Thyroid gland (tissue), 4 donors: Measurements from ENCODE around the gene SCN8A. TPM values are rescaled to one million over a fixed set of nuclear protein-coding genes. Genes with fewer than 3 reads are reported as not detected.
"Not testable (repeated sequence)": the region's sequence is repeated elsewhere in the genome, so short reads cannot be mapped to it uniquely, and the experiment has no call there.

Experiments used
- DNase-seq, 2 donors: peaks; one replicate each; pipeline ENCODE4 v3.0.0-alpha.2; 2019
- H3K27ac ChIP-seq, 3 donors: fragments of 200-600 bp; sonication (generic); 1 replicate in 2 of 3; 2 replicates in 1 of 3; pipeline ENCODE4 v1.5.1; 2016 to 2019; ENCODE audit warnings: mild to moderate bottlenecking in 1 of 3, moderate library complexity in 1 of 3
- H3K27me3 ChIP-seq: fragments of 200-600 bp; sonication (generic); one replicate; pipeline ENCODE4 v1.5.1; 2019
- H3K36me3 ChIP-seq, 2 donors: fragments of 200-600 bp; sonication (generic); one replicate each; pipeline ENCODE4 v1.5.1; 2016 to 2019
- H3K4me1 ChIP-seq, 2 donors: fragments of 200-600 bp; sonication (generic); one replicate each; pipeline ENCODE4 v1.5.1; 2017 to 2019
- H3K4me3 ChIP-seq, 3 donors: fragments of 200-600 bp; sonication (generic); replicated peaks in 1 of 3; 1 replicate in 2 of 3; 2 replicates in 1 of 3; pipeline ENCODE4 v1.5.1; 2016; ENCODE audit warnings: mild to moderate bottlenecking in 1 of 3
- H3K9me3 ChIP-seq: fragments of 200-600 bp; sonication (generic); one replicate; pipeline ENCODE4 v1.5.1; 2017
- POLR2A ChIP-seq, 2 donors: fragments of 450-650 bp; IDR thresholded peaks; one replicate each; pipeline ENCODE4 v1.6.1; 2017; ENCODE audit warnings: antibody characterized with exemption in 2 of 2, mild to moderate bottlenecking in 2 of 2, moderate library complexity in 1 of 2
- WGBS, 2 donors: methylation state at CpG; one replicate each; pipeline ENCODE4 v1.1.5; 2017; 5-methylcytosine and 5-hydroxymethylcytosine counted together
- intact Hi-C: fragments of 100-400 bp; cut with DNase I; formaldehyde crosslinking; loops from one replicate; pipeline ENCODE4 v1.15.1; 2023
- total RNA-seq, 4 donors: library from RNA; depleted of rRNA; stranded (reverse); fragments of >200 nt; gene quantifications; one replicate each; pipeline ENCODE4 v1.2.3, GENCODE V29; 2016
- TF ChIP-seq, protein P1 (sequence below), 6 experiments: fragments of 200-600 bp in 3 of 6; fragments of 450-650 bp in 3 of 6; sonication (generic) in 3 of 6; IDR thresholded peaks; one replicate each; pipeline ENCODE4 v1.5.1; 2016 to 2019; ENCODE audit warnings: antibody characterized with exemption in 6 of 6, mild to moderate bottlenecking in 2 of 6, inconsistent platforms in 1 of 6, moderate library complexity in 1 of 6

The SCN8A gene
- total RNA-seq, 4 donors from 2014 or later, result 0.89 to 3.7 (median 1.3) TPM

DNA sequence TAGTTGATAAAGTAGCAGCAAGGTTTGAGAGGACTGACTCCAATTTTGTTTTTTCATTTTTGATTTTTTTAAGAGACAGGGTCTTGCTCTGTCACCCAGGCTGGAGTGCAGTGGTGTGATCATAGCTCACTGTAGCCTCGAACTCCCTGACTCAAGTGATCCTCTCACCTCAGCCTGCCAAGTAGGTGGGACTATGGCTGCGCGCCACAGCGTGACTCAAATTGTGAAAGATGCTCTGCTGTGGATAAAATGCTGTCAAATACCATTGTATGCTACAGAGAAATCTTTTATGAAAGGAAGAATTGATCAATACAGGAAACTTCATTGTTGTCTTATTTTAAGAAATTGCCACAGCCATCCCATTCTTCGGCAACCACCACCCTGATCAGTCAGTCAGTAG lies 48.3 kb downstream of the SCN8A start:
- WGBS, 2 donors, result 80 to 90% methylated on average over 5 of the region's 5 CpGs
- intact Hi-C loops, result no loop called here
- TF ChIP-seq, protein P1, sequence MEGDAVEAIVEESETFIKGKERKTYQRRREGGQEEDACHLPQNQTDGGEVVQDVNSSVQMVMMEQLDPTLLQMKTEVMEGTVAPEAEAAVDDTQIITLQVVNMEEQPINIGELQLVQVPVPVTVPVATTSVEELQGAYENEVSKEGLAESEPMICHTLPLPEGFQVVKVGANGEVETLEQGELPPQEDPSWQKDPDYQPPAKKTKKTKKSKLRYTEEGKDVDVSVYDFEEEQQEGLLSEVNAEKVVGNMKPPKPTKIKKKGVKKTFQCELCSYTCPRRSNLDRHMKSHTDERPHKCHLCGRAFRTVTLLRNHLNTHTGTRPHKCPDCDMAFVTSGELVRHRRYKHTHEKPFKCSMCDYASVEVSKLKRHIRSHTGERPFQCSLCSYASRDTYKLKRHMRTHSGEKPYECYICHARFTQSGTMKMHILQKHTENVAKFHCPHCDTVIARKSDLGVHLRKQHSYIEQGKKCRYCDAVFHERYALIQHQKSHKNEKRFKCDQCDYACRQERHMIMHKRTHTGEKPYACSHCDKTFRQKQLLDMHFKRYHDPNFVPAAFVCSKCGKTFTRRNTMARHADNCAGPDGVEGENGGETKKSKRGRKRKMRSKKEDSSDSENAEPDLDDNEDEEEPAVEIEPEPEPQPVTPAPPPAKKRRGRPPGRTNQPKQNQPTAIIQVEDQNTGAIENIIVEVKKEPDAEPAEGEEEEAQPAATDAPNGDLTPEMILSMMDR (IDR thresholded peaks at IDR 0.05), result no peak
- TF ChIP-seq POLR2A (IDR thresholded peaks at IDR 0.05), result no peak

DNA sequence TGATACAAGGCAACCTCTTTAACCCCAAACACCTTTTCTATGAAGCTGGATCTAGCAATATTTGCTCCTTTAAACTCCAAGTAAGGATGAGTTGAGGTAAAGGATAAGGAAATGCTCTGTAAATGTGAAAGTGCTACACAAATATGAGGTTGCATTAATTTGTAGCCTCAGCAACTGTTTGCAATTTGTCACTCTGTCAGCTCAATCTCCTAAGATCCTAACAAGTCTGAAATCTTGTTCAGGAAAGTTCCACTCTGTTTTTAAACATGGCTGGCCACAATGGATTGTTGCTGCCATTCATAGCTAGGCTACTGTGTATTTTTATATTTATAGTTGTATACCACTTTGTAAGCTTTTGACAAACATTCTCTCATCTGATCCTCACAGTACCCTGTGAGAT lies 51.3 kb downstream of the SCN8A start:
- no peak for DNase-seq
- no peaks in the 10 kb centered on the region for H3K4me1 ChIP-seq
- no peak overlapping the region for H3K4me3 ChIP-seq
- no peak overlapping the region for H3K27ac ChIP-seq
- H3K27me3 ChIP-seq, result no peaks in the 10 kb centered on the region
- H3K9me3 ChIP-seq, result no peaks in the 10 kb centered on the region
- intact Hi-C loops, result no loop called here
- H3K36me3 ChIP-seq, result no peaks in the 10 kb centered on the region
- TF ChIP-seq, protein P1 (IDR thresholded peaks at IDR 0.05), result no peak
- no peak for TF ChIP-seq POLR2A (IDR thresholded peaks at IDR 0.05)

More for the DNA sequence above, 48.3 kb downstream of the SCN8A start:
- H3K36me3 ChIP-seq, result no peaks in the 10 kb centered on the region
- H3K27me3 ChIP-seq, result no peaks in the 10 kb centered on the region
- no peaks in the 10 kb centered on the region for H3K9me3 ChIP-seq
- H3K4me1 ChIP-seq, result no peaks in the 10 kb centered on the region
- H3K4me3 ChIP-seq, result no peak overlapping the region
- no peak overlapping the region for H3K27ac ChIP-seq
- no peak for DNase-seq

DNA sequence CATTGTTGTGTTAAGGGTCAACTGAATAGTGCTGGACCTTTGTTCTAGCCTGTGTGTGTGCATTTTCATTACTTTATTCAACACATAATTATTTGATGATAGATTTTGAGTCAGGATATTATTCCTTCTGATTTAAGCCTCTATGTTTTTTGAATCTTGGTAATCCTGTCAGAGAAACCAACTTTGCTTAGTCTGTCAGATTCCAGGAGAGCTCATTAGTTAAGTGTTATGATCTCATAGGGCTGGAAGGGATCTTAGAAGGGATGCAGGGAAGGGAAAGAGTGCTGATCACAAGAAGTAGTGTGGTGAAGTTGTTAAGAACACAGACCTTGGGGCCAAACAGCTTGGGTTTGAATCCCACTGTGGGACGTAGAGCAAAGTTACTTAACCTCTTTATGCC lies 52.9 kb downstream of the SCN8A start:
- Histone ChIP-seq H3K27ac (no peak overlapping the region), H3K36me3 (no peaks in the 10 kb centered on the region), H3K4me3 (no peak overlapping the region), H3K27me3 (no peaks in the 10 kb centered on the region), H3K9me3 (no peaks in the 10 kb centered on the region), H3K4me1 (no peaks in the 10 kb centered on the region)
- intact Hi-C loops, result no loop called here
- no peak for DNase-seq
- TF ChIP-seq, protein P1 (IDR thresholded peaks at IDR 0.05), result no peak
- TF ChIP-seq POLR2A (IDR thresholded peaks at IDR 0.05), result no peak
- WGBS, 2 donors, result 80 to 89% methylated on average over 1 of the region's 1 CpG

DNA sequence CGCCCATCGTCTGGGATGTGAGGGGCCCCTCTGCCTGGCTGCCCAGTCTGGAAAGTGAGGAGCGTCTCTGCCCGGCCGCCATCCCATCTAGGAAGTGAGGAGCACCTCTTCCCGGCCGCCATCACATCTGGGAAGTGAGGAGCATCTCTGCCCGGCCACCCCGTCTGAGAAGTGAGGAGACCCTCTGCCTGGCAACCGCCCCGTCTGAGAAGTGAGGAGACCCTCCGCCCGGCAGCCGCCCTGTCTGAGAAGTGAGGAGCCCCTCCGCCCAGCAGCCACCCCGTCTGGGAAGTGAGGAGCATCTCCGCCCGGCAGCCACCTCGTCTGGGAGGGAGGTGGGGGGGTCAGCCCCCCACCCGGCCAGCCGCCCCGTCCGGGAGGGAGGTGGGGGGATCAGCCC lies 53.7 kb downstream of the SCN8A start:
- H3K9me3 ChIP-seq, intact Hi-C loops, H3K36me3 ChIP-seq, DNase-seq, H3K4me1 ChIP-seq, H3K27ac ChIP-seq, H3K27me3 ChIP-seq, H3K4me3 ChIP-seq: not testable (repeated sequence)
- 94% methylated on average over 8 of the region's 23 CpGs; no CpG with 5 or more reads in 1 of the 2 donors for WGBS, 2 donors

DNA sequence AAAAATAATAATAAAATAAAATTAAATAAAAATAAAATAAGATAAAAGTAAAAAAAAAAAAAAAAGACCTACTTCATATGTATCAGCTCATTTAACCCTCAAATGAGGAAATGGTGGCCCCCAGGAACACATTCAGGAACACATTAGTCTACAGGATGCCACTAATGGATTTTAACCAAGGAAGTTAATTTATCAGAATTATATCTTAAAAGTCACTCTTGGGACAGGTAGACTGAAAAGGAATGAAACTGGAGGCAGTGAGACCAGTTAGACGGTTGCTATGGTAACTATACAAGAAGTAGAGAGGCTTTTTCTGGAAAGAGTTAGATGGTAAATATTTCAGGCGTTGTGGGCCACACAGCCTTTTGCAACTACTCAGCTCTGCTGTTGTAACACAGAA lies 54.9 kb downstream of the SCN8A start:
- intact Hi-C loops, result no loop called here
- Histone ChIP-seq H3K4me3 (no peak overlapping the region), H3K4me1 (no peaks in the 10 kb centered on the region), H3K36me3 (no peaks in the 10 kb centered on the region), H3K27me3 (no peaks in the 10 kb centered on the region), H3K27ac (no peak overlapping the region), H3K9me3 (no peaks in the 10 kb centered on the region)
- WGBS, 2 donors, result 88 to 94% methylated on average over 2 of the region's 2 CpGs
- no peak for DNase-seq
- TF ChIP-seq POLR2A (IDR thresholded peaks at IDR 0.05), result no peak
- TF ChIP-seq, protein P1 (IDR thresholded peaks at IDR 0.05), result no peak

DNA sequence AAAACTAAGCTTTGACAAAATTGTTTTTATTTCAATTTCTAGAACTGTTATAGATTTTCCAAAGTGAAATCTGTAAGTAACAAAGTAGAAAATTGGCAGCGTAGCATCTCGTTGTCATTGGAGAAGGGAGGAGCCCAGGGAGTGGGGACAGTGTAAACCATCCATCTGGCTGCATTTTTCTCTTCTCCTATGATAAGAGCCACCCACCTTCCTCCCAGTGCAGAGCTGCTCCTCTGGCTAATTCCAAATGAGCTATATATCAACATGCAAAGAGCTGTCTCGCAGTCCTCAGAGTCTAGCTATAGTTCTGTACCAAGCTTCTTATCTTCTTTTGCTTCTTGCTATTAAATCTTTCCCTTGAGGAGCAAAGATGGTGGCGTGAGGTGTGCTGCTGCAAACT lies 56.6 kb downstream of the SCN8A start:
- intact Hi-C loops, result no loop called here
- Histone ChIP-seq H3K9me3 (no peaks in the 10 kb centered on the region), H3K4me3 (no peak overlapping the region), H3K27ac (no peak overlapping the region), H3K27me3 (no peaks in the 10 kb centered on the region), H3K4me1 (no peaks in the 10 kb centered on the region), H3K36me3 (no peaks in the 10 kb centered on the region)
- 88 to 89% methylated on average over 4 of the region's 4 CpGs for WGBS, 2 donors
- TF ChIP-seq, protein P1 (IDR thresholded peaks at IDR 0.05), result no peak
- TF ChIP-seq POLR2A (IDR thresholded peaks at IDR 0.05), result no peak
- no peak for DNase-seq
